ENCODE results near the gene RPL23. TPM values are rescaled to one million over a fixed set of nuclear protein-coding genes. Genes with fewer than 3 reads are reported as not detected.

RPL23 gene
- total RNA-seq, 2 experiments from 2014 or later, result 1,908 to 1,957 TPM

DNA sequence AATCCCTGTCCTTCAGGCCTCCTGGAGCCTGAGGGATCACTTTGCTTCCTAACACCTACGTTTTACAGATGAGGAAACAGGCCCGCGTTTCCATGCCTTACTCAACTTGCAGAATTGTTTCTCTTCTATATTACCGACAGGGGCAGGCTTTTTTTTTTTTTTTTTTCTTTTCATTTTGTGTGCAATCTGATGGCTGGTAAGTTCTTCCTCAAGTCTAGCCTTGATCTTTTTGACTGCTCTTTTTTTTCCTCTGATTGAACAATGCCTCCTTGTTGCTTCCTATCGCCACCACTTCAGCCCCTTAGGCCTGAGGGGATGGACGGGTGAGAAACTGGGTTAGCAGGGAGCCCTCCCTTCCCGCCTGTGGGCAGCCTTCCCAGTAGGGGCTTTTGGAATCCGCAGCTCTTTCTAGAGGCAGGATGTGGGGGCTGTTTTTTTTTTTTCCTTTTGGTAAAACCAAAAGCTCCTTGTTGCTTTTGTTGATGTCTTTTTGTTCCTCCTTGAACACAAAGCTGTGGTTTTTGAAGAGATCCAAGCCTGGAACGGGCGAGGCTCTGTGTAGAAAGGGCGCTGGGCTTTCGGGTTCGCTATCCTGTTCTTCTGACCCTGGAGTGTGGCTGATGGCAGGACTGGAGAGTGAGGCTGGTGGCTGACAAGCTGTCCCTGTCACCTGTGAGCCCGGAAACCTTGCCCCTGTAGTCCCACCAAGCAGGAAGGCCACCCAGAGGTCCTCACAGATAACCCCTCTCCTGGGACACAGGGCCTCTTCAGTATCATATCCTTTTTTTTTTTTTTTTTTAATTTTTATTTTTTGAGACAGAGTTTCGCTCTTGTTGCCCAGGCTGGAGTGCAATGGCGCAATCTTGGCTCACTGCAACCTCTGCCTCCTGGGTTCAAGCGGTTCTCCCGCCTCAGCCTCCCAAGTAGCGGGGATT, 30.3 kb upstream of the RPL23 start:
- CTCF ChIA-PET, result interaction anchor here (0.7 to 2.7 kb wide), 3 partner anchors 10 to 41 kb away, joined by 3 to 9 read pairs (median 4); no protein-coding TSS in a partner anchor
- Mint-ChIP-seq H3K36me3 (ENCODE audit: low read depth) (peaks cover 73% of the 10 kb centered on the region), H3K27ac (peak overlapping the region; percentile 85), H3K9me3 (no peaks in the 10 kb centered on the region), H3K4me1 (ENCODE audit: low read depth) (peaks cover 85% of the 10 kb centered on the region), H3K27me3 (no peaks in the 10 kb centered on the region), H3K4me3 (peak overlapping the region; percentile 57)
- DNase-seq (no peak), ATAC-seq (no peak)
- POLR2A ChIA-PET, result interaction anchor here (1.0 to 8.1 kb wide), 6 partner anchors 9 to 42 kb away, joined by 3 to 91 read pairs (median 5); partner anchors contain the start of genes LASP1 and LASP1NB
- intact Hi-C loops (cut with micrococcal nuclease), result no loop called here
- TF ChIP-seq CTCF (IDR thresholded peaks at IDR 0.05), result peak; percentile 64

DNA sequence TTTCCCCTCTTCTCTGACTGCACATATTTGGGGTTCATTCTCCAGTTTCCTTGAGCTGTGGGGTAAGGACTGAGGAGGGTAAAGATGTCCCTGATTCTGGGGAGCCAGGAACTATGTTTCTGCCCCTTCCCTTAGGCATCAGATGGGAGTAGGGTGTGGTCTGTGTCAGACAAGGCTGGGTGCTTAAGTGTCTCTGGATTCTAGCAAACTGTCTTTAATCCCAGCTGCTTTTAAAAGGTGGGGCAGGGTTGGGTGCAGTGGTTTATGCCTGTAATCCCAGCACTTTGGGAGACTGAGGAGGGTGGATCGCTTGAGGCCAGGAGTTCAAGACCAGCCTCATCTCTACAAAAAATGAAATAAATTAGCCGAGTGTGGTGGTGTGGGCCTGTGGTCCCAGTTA, 29.3 kb upstream of the RPL23 start:
- Mint-ChIP-seq H3K27me3 (no peaks in the 10 kb centered on the region), H3K9me3 (no peaks in the 10 kb centered on the region), H3K4me1 (ENCODE audit: low read depth) (peaks cover 88% of the 10 kb centered on the region), H3K4me3 (peak overlapping the region; percentile 57), H3K36me3 (ENCODE audit: low read depth) (peaks cover 74% of the 10 kb centered on the region), H3K27ac (peak overlapping the region; percentile 85)
- no peak for DNase-seq
- no peak for TF ChIP-seq CTCF (IDR thresholded peaks at IDR 0.05)
- no peak for ATAC-seq
- intact Hi-C loops (cut with micrococcal nuclease), result no loop called here
- ChIA-PET POLR2A (interaction anchor here (1.1 to 8.1 kb wide), 7 partner anchors 10 to 181 kb away, joined by 3 to 91 read pairs (median 6); partner anchors contain the start of genes LASP1, LASP1NB and RPL23), CTCF (no interaction called here)

GRCh38 chr17:38881600-38882191, 28.2 kb upstream of the RPL23 start:
- H3K27ac Mint-ChIP-seq, result peak overlapping the region; percentile 85
- intact Hi-C loops (cut with micrococcal nuclease), result no loop called here
- CTCF ChIA-PET, result interaction anchor here (1.1 to 2.2 kb wide), 7 partner anchors 9 to 357 kb away, joined by 3 to 13 read pairs (median 4); partner anchors contain the start of genes LASP1 and LASP1NB
- DNase-seq (peak; percentile 85), ATAC-seq (peak; percentile 64)
- peaks cover 88% of the 10 kb centered on the region for H3K4me1 Mint-ChIP-seq (ENCODE audit: low read depth)
- peak overlapping the region; percentile 57 for H3K4me3 Mint-ChIP-seq
- H3K27me3 Mint-ChIP-seq, result no peaks in the 10 kb centered on the region
- H3K36me3 Mint-ChIP-seq (ENCODE audit: low read depth), result peaks cover 73% of the 10 kb centered on the region
- H3K9me3 Mint-ChIP-seq, result no peaks in the 10 kb centered on the region
- no peak for TF ChIP-seq CTCF (IDR thresholded peaks at IDR 0.05)
- POLR2A ChIA-PET, result interaction anchor here (0.6 to 8.1 kb wide), 10 partner anchors 8 to 180 kb away, joined by 3 to 91 read pairs (median 4); partner anchors contain the start of genes LASP1 and RPL23

- Mint-ChIP-seq H3K36me3 (ENCODE audit: low read depth) (peaks cover 61% of the 10 kb centered on the region), H3K4me1 (ENCODE audit: low read depth) (peaks cover 86% of the 10 kb centered on the region), H3K27ac (peak overlapping the region; percentile 85), H3K9me3 (no peaks in the 10 kb centered on the region), H3K4me3 (peak overlapping the region; percentile 44), H3K27me3 (no peaks in the 10 kb centered on the region)
- ATAC-seq (no peak), DNase-seq (peak; percentile 46)
- intact Hi-C loops (cut with micrococcal nuclease), result no loop called here
- no peak for TF ChIP-seq CTCF (IDR thresholded peaks at IDR 0.05)
- CTCF ChIA-PET, result interaction anchor here (0.8 to 2.2 kb wide), 7 partner anchors 7 to 358 kb away, joined by 3 to 13 read pairs (median 4); partner anchors contain the start of genes LASP1 and LASP1NB
- POLR2A ChIA-PET, result interaction anchor here (0.7 to 8.1 kb wide), 4 partner anchors 9 to 1079 kb away, joined by 3 to 91 read pairs (median 13); partner anchors contain the start of gene LASP1
These were observed 26.6 kb upstream of the RPL23 start for GRCh38 chr17:38879878-38880665.
